ENCODE data around the gene ERMARD. TPM values are rescaled to one million over a fixed set of nuclear protein-coding genes. Genes with fewer than 3 reads are reported as not detected.

The ERMARD gene
- total and polyA plus RNA-seq, 2 donors (not counting 1 experiment from before 2014, with no cell fraction given), result 22.0 to 32.5 TPM

DNA sequence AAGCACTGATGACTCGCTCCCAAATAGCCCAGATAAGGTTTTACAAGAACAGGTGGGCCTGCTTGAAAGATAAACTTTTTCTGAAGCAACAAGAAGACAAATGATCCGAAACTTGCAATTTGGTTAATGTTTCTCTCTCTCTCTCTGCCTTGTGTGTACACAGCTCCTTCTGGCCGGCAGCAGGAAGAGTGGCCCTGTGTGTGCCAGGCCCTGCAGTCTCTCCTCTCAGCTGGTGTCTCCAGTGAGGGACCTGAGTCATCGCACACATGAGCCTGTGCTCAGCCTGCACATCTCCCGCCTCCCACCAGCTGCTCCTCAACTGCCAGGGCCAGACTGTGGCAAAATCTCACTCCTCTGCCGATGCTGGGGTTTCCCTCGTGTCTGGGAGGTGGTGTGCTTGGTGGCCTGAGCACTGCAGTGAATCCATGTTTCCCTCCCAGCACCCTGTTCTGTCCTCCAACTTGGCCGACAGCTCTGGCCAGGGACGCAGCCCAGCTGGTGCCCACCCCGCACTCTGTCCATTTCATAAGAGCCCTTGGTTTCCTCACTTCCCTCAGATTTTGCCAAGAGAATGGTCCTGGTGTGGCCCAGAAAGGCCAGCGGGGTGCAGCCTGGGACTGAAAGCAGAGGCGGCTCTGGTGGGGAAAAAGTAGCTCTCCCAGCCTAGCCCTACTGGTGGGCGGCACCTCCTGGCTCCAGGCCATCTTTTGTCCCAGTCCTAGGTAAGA is 49.4 kb downstream of the ERMARD start:
- no peaks in the 10 kb centered on the region for H3K79me2 ChIP-seq (ENCODE audit: control insufficient read depth, insufficient read depth, low read length)
- TF ChIP-seq CTCF (conservative IDR thresholded peaks at IDR 0.05 in 1 of 2, IDR thresholded peaks at IDR 0.05 in 1 of 2; ENCODE audit: low read depth in 1 of 2, low read length in 2 of 2) (no peak), EZH2 (IDR thresholded peaks at IDR 0.05; ENCODE audit: low read length, missing control alignments) (no peak)

GRCh38 chr6:169801396-169802160 is 50.2 kb downstream of the ERMARD start:
- DNase-seq (ENCODE audit: low read depth in 2 of 2), result no peak
- no peak for TF ChIP-seq EZH2 (IDR thresholded peaks at IDR 0.05; ENCODE audit: low read length, missing control alignments)
- TF ChIP-seq CTCF (conservative IDR thresholded peaks at IDR 0.05 in 1 of 2, IDR thresholded peaks at IDR 0.05 in 1 of 2; ENCODE audit: low read depth in 1 of 2, low read length in 2 of 2), result no peak
- no peak overlapping the region for H3K9ac ChIP-seq (ENCODE audit: insufficient read depth, low read length)

More for the DNA sequence above, 49.4 kb downstream of the ERMARD start:
- Histone ChIP-seq H3K9ac (ENCODE audit: insufficient read depth, low read length) (no peak overlapping the region), H3K9me3 (ENCODE audit: control insufficient read depth, insufficient read depth, low read depth, low read length) (no peaks in the 10 kb centered on the region), H3K4me2 (ENCODE audit: extremely low read depth, insufficient read depth, low read length) (peak overlapping the region; percentile 44), H3K4me3 (replicated peaks in 1 of 4; ENCODE audit: control extremely low read depth in 1 of 4, insufficient read depth in 1 of 4, low read depth in 3 of 4, low read length in 4 of 4) (no peak overlapping the region), H2AFZ (ENCODE audit: low read length) (no peak overlapping the region), H3K4me1 (ENCODE audit: control insufficient read depth, extremely low read depth, insufficient read depth, low read length) (no peaks in the 10 kb centered on the region), H3K27ac (ENCODE audit: insufficient read depth, low read length) (no peak overlapping the region), H3K36me3 (ENCODE audit: control insufficient read depth, insufficient read depth, low read length) (no peaks in the 10 kb centered on the region), H3K27me3 (ENCODE audit: control insufficient read depth, insufficient read depth, low read length) (no peaks in the 10 kb centered on the region), H4K20me1 (ENCODE audit: control insufficient read depth, extremely low read depth, insufficient read depth, low read length) (no peaks in the 10 kb centered on the region)
- DNase-seq (ENCODE audit: low read depth in 2 of 2), result peak; percentile 68 to 75

DNA sequence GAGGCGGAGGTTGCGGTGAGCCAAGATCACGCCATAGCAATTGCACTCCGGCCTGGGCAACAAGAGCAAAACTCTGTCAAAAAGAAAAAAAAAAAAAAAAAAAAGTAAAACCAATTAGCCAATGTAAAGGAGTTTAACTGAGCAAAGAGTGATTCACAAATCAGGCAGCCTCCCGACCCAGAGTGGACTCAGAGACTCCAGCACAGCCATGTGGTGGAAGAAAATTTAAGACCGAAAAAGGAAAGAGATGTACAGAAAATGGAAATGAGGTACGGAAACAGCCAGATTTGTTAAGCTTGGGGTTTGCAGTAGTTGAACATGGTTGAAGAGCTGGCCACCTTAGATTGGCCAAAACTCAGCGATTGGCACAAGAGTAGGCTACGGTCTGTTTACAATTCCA is 51.4 kb downstream of the ERMARD start:
- Histone ChIP-seq H3K4me1 (ENCODE audit: control insufficient read depth, extremely low read depth, insufficient read depth, low read length) (no peaks in the 10 kb centered on the region), H3K9me3 (ENCODE audit: control insufficient read depth, insufficient read depth, low read depth, low read length) (no peaks in the 10 kb centered on the region), H3K79me2 (ENCODE audit: control insufficient read depth, insufficient read depth, low read length) (no peaks in the 10 kb centered on the region), H2AFZ (ENCODE audit: low read length) (no peak overlapping the region), H3K36me3 (ENCODE audit: control insufficient read depth, insufficient read depth, low read length) (no peaks in the 10 kb centered on the region), H3K4me2 (ENCODE audit: extremely low read depth, insufficient read depth, low read length) (no peak overlapping the region), H3K27me3 (ENCODE audit: control insufficient read depth, insufficient read depth, low read length) (no peaks in the 10 kb centered on the region), H4K20me1 (ENCODE audit: control insufficient read depth, extremely low read depth, insufficient read depth, low read length) (no peaks in the 10 kb centered on the region), H3K9ac (ENCODE audit: insufficient read depth, low read length) (no peak overlapping the region), H3K4me3 (replicated peaks in 1 of 4; ENCODE audit: control extremely low read depth in 1 of 4, insufficient read depth in 1 of 4, low read depth in 3 of 4, low read length in 4 of 4) (no peak overlapping the region), H3K27ac (ENCODE audit: insufficient read depth, low read length) (no peak overlapping the region)
- TF ChIP-seq EZH2 (IDR thresholded peaks at IDR 0.05; ENCODE audit: low read length, missing control alignments), result no peak
- no peak for TF ChIP-seq CTCF (conservative IDR thresholded peaks at IDR 0.05 in 1 of 2, IDR thresholded peaks at IDR 0.05 in 1 of 2; ENCODE audit: low read depth in 1 of 2, low read length in 2 of 2)
- DNase-seq (ENCODE audit: low read depth in 2 of 2), result no peak

More at GRCh38 chr6:169801396-169802160, 50.2 kb downstream of the ERMARD start:
- Histone ChIP-seq H3K4me1 (ENCODE audit: control insufficient read depth, extremely low read depth, insufficient read depth, low read length) (no peaks in the 10 kb centered on the region), H3K4me2 (ENCODE audit: extremely low read depth, insufficient read depth, low read length) (no peak overlapping the region), H2AFZ (ENCODE audit: low read length) (no peak overlapping the region), H4K20me1 (ENCODE audit: control insufficient read depth, extremely low read depth, insufficient read depth, low read length) (no peaks in the 10 kb centered on the region), H3K79me2 (ENCODE audit: control insufficient read depth, insufficient read depth, low read length) (no peaks in the 10 kb centered on the region), H3K27me3 (ENCODE audit: control insufficient read depth, insufficient read depth, low read length) (no peaks in the 10 kb centered on the region), H3K4me3 (replicated peaks in 1 of 4; ENCODE audit: control extremely low read depth in 1 of 4, insufficient read depth in 1 of 4, low read depth in 3 of 4, low read length in 4 of 4) (no peak overlapping the region), H3K27ac (ENCODE audit: insufficient read depth, low read length) (no peak overlapping the region), H3K9me3 (ENCODE audit: control insufficient read depth, insufficient read depth, low read depth, low read length) (no peaks in the 10 kb centered on the region), H3K36me3 (ENCODE audit: control insufficient read depth, insufficient read depth, low read length) (no peaks in the 10 kb centered on the region)
